IMR-90 (cell line): ENCODE measurements around the gene CAMTA1. TPM values are rescaled to one million over a fixed set of nuclear protein-coding genes. Genes with fewer than 3 reads are reported as not detected.

ENCODE experiments used
- ATAC-seq: fragments of 200-7000 bp; cut with Tn5 transposase; 2 replicates; pipeline ENCODE4 v1.9.1; 2020; ENCODE audit warnings: low read depth, mild to moderate bottlenecking, moderate library complexity
- BruUV-seq: library from RNA; stranded (reverse); fragments of 400-500 nt; replicated peaks from 2 replicates; lab custom pipeline; 2021; lab: Mats Ljungman, UMichigan
- CTCF ChIA-PET: fragments of 300-600 bp; formaldehyde crosslinking; extraction: SDS; loops from one replicate; lab custom pipeline; 2021; ENCODE audit warnings: antibody characterized with exemption; lab: Yijun Ruan, JAX
- POLR2A ChIA-PET: fragments of 300-600 bp; sonication (Branson Sonifier 250); formaldehyde crosslinking; loops from one replicate; lab custom pipeline; 2022; ENCODE audit warnings: antibody characterized with exemption; ENCODE audit not compliant: unreplicated experiment; lab: Charles Lee
- DNase-seq: peaks from one replicate; pipeline ENCODE4 v3.0.0; 2013
- H2AFZ ChIP-seq: replicated peaks from 2 replicates; pipeline ENCODE3; 2013; ENCODE audit warnings: low read length, mild to moderate bottlenecking; ENCODE audit not compliant: poor library complexity
- H2AK5ac ChIP-seq: 2 replicates; pipeline ENCODE4 v1.6.1; 2013; ENCODE audit warnings: low read depth, low read length, inconsistent platforms
- H2AK9ac ChIP-seq: replicated peaks from 2 replicates; pipeline ENCODE3; 2013; ENCODE audit warnings: mild to moderate bottlenecking, low read depth, low read length, moderate library complexity; ENCODE audit not compliant: poor library complexity
- H2BK120ac ChIP-seq: 2 replicates; pipeline ENCODE4 v1.6.1; 2013; ENCODE audit warnings: low read depth, low read length, inconsistent platforms
- H2BK15ac ChIP-seq: 3 replicates; pipeline ENCODE4 v1.6.1; 2013; ENCODE audit warnings: low read depth, low read length, inconsistent platforms
- H2BK20ac ChIP-seq: 2 replicates; pipeline ENCODE4 v1.6.1; 2013; ENCODE audit warnings: low read depth, mild to moderate bottlenecking, inconsistent platforms, low read length, moderate library complexity
- H2BK5ac ChIP-seq: 2 replicates; pipeline ENCODE4 v1.6.1; 2013; ENCODE audit warnings: mild to moderate bottlenecking, low read depth, low read length, inconsistent platforms; ENCODE audit not compliant: poor library complexity, severe bottlenecking
- H3K14ac ChIP-seq: replicated peaks from 2 replicates; pipeline ENCODE4 v1.6.1; 2013; ENCODE audit warnings: low read depth, low read length, inconsistent platforms
- H3K18ac ChIP-seq: 2 replicates; pipeline ENCODE4 v1.6.1; 2013; ENCODE audit warnings: low read depth, low read length, control low read depth
- H3K23ac ChIP-seq: 2 replicates; pipeline ENCODE4 v1.6.1; 2013; ENCODE audit warnings: low read depth, low read length, inconsistent platforms
- H3K27ac ChIP-seq: 2 replicates; pipeline ENCODE4 v1.5.1; 2013; ENCODE audit warnings: mild to moderate bottlenecking, control low read depth, low read length; ENCODE audit not compliant: insufficient read depth
- H3K27me3 ChIP-seq: 2 replicates; pipeline ENCODE4 v1.6.1; 2013; ENCODE audit warnings: low read length; ENCODE audit not compliant: control insufficient read depth, insufficient read depth
- H3K36me3 ChIP-seq: 2 replicates; pipeline ENCODE4 v1.6.1; 2013; ENCODE audit warnings: low read length, mixed read lengths; ENCODE audit not compliant: control insufficient read depth, insufficient read depth
- H3K4ac ChIP-seq: 2 replicates; pipeline ENCODE4 v1.6.1; 2013; ENCODE audit warnings: low read depth, low read length, inconsistent platforms
- H3K4me1 ChIP-seq: 2 replicates; pipeline ENCODE4 v1.6.1; 2013; ENCODE audit warnings: low read length, mixed read lengths; ENCODE audit not compliant: control insufficient read depth, insufficient read depth
- H3K4me2 ChIP-seq: 2 replicates; pipeline ENCODE4 v1.6.1; 2013; ENCODE audit warnings: low read depth, mild to moderate bottlenecking, control low read depth, low read length, moderate library complexity
- H3K4me3 ChIP-seq: 2 replicates; pipeline ENCODE4 v1.5.1; 2013; ENCODE audit warnings: low read depth, mild to moderate bottlenecking, control low read depth, low read length, moderate library complexity; ENCODE audit not compliant: insufficient read depth
- H3K56ac ChIP-seq: 2 replicates; pipeline ENCODE4 v1.6.1; 2013; ENCODE audit warnings: low read length, inconsistent platforms; ENCODE audit not compliant: insufficient read depth; ENCODE audit errors: extremely low read depth
- H3K79me1 ChIP-seq, 2 experiments: 2 replicates each; pipeline ENCODE4 v1.6.1; 2013; ENCODE audit warnings: low read length in 2 of 2, inconsistent platforms in 1 of 2, low read depth in 1 of 2
- H3K9ac ChIP-seq: 2 replicates; pipeline ENCODE4 v1.6.1; 2013; ENCODE audit warnings: low read depth, low read length, control low read depth
- H3K9me1 ChIP-seq: 2 replicates; pipeline ENCODE4 v1.6.1; 2013; ENCODE audit warnings: low read length, inconsistent platforms; ENCODE audit not compliant: insufficient read depth
- H3K9me3 ChIP-seq: 2 replicates; pipeline ENCODE4 v1.6.1; 2013; ENCODE audit warnings: low read length; ENCODE audit not compliant: control insufficient read depth, insufficient read depth
- H4K20me1 ChIP-seq: 2 replicates; pipeline ENCODE4 v1.6.1; 2013; ENCODE audit warnings: low read length, inconsistent platforms; ENCODE audit not compliant: insufficient read depth
- H4K5ac ChIP-seq: 2 replicates; pipeline ENCODE4 v1.6.1; 2013; ENCODE audit warnings: mild to moderate bottlenecking, low read depth, low read length, control low read depth
- H4K8ac ChIP-seq, 2 experiments: 2 replicates each; pipeline ENCODE4 v1.6.1; 2013; ENCODE audit warnings: low read depth in 2 of 2, low read length in 2 of 2, control low read depth in 1 of 2, inconsistent platforms in 1 of 2
- H4K91ac ChIP-seq: 2 replicates; pipeline ENCODE4 v1.6.1; 2013; ENCODE audit warnings: low read depth, low read length, inconsistent platforms; ENCODE audit not compliant: insufficient read depth
- BHLHE40 ChIP-seq: fragments of 150-350 bp; IDR thresholded peaks from 2 replicates; pipeline ENCODE4 v1.6.1; 2016; ENCODE audit warnings: mild to moderate bottlenecking, low read depth, low read length
- CEBPB ChIP-seq: IDR thresholded peaks from 2 replicates; pipeline ENCODE4 v1.6.1; 2012; ENCODE audit warnings: low read depth, low read length, improper control_type of control experiment
- CHD1 ChIP-seq: IDR thresholded peaks from 2 replicates; pipeline ENCODE4 v1.6.1; 2012; ENCODE audit warnings: low read depth, low read length, improper control_type of control experiment
- FOS ChIP-seq: fragments of 150-350 bp; IDR thresholded peaks from 2 replicates; pipeline ENCODE4 v1.6.1; 2016; ENCODE audit warnings: low read depth, low read length
- MAZ ChIP-seq: IDR thresholded peaks from 2 replicates; pipeline ENCODE4 v1.6.1; 2012; ENCODE audit warnings: low read depth, mild to moderate bottlenecking, low read length, improper control_type of control experiment, moderate library complexity, borderline replicate concordance
- MXI1 ChIP-seq: IDR thresholded peaks from 2 replicates; pipeline ENCODE4 v1.6.1; 2012; ENCODE audit warnings: low read depth, mild to moderate bottlenecking, low read length, moderate library complexity, borderline replicate concordance
- NFE2L2 ChIP-seq: fragments of 150-350 bp; IDR thresholded peaks from 2 replicates; pipeline ENCODE4 v1.6.1; 2016; ENCODE audit warnings: low read depth, mild to moderate bottlenecking, low read length
- RAD21 ChIP-seq: IDR thresholded peaks from 2 replicates; pipeline ENCODE4 v1.6.1; 2012; ENCODE audit warnings: low read length, improper control_type of control experiment
- RCOR1 ChIP-seq: IDR thresholded peaks from 2 replicates; pipeline ENCODE4 v1.6.1; 2012; ENCODE audit warnings: mild to moderate bottlenecking, low read length, improper control_type of control experiment; ENCODE audit not compliant: insufficient replicate concordance
- RFX5 ChIP-seq: IDR thresholded peaks from 2 replicates; pipeline ENCODE4 v1.8.0; 2012; ENCODE audit warnings: low read depth, mild to moderate bottlenecking, low read length, moderate library complexity
- WGBS, 2 experiments: methylation state at CpG; one replicate each; pipeline versions ENCODE4 v1.1.5 to v1.1.7; 2013; ENCODE audit warnings: missing lambda C conversion rate in 2 of 2; ENCODE audit not compliant: insufficient read length in 1 of 2; ENCODE audit errors: extremely low coverage in 2 of 2; 5-methylcytosine and 5-hydroxymethylcytosine counted together
- dilution Hi-C: fragments of 300-500 bp; cut with HindIII; formaldehyde crosslinking; loops from one replicate; pipeline ENCODE4 v1.14.3; 2018; ENCODE audit warnings: low sequenced_read_pairs; ENCODE audit not compliant: unreplicated experiment
- in situ Hi-C: fragments of 300-500 bp; cut with MboI; formaldehyde crosslinking; loops from 3 replicates; pipeline ENCODE4 v1.14.3; 2019; ENCODE audit warnings: low sequenced_read_pairs, inconsistent platforms, mixed read lengths
- intact Hi-C: fragments of 100-400 bp; cut with micrococcal nuclease; formaldehyde crosslinking; loops from 2 replicates; pipeline ENCODE4 v1.10.0; 2022
- polyA plus RNA-seq, 3 experiments: library from polyadenylated mRNA; depleted of rRNA; stranded (reverse); fragments of >200 nt; gene quantifications; 2 replicates each; pipeline ENCODE4 v1.2.3, GENCODE V29; 2012; ENCODE audit warnings: low replicate concordance in 1 of 3
- total RNA-seq: library from RNA; depleted of rRNA; stranded (reverse); fragments of >200 nt; gene quantifications from 2 replicates; pipeline ENCODE4 v1.2.3, GENCODE V29; 2012
- TF ChIP-seq, protein P1 (sequence below): fragments of 150-350 bp; IDR thresholded peaks from 2 replicates; pipeline ENCODE4 v1.6.1; 2016; ENCODE audit warnings: low read depth, mild to moderate bottlenecking, low read length, moderate library complexity, borderline replicate concordance

Gene CAMTA1
- total and polyA plus RNA-seq, 2 of the 4 experiments (the other 2 are of a cell fraction) = 35.5 to 74.3 TPM

DNA sequence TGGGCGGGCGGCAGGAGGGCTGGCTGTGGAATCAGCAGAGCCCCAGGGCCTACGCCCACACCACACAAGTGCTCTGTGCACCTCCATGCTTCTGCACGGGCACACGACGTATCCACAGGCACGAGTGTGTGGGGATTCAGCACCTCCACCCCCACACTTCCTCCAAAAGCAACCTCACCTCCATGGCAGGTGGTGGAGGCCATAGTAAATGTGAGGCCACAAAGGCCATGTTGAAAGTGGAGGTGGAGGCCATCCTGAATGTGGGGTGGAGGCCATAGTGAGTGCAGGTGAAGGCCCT, 860.4 kb downstream of the CAMTA1 start:
- Histone ChIP-seq H3K4me1 (peaks cover 8% of the 10 kb centered on the region; the same call in 1 of the 2 replicates), H3K79me1 (no peaks in the 10 kb centered on the region), H3K4ac (no peak overlapping the region), H3K9me3 (no peaks in the 10 kb centered on the region), H4K91ac (no peak overlapping the region), H2AK5ac (no peak overlapping the region), H2AFZ (no peak overlapping the region), H3K18ac (no peak overlapping the region), H4K20me1 (no peaks in the 10 kb centered on the region), H2AK9ac (no peak overlapping the region), H3K9me1 (no peaks in the 10 kb centered on the region), H3K56ac (no peak overlapping the region), H3K27me3 (peaks cover 13% of the 10 kb centered on the region; the same call in 1 of the 2 replicates), H3K27ac (no peak overlapping the region), H3K36me3 (no peaks in the 10 kb centered on the region), H3K23ac (no peak overlapping the region), H3K4me2 (no peak overlapping the region), H2BK15ac (no peak overlapping the region), H3K14ac (no peak overlapping the region), H2BK120ac (no peak overlapping the region), H4K8ac (no peak overlapping the region), H4K5ac (no peak overlapping the region), H2BK5ac (no peak overlapping the region), H3K4me3 (no peak overlapping the region), H2BK20ac (no peak overlapping the region), H3K9ac (no peak overlapping the region)
- ATAC-seq (no peak), DNase-seq (no peak)
- BruUV-seq = no TSS peak
- WGBS, 2 experiments = no CpG with 5 or more reads among the region's 7 CpGs
- TF ChIP-seq RFX5 (no peak), BHLHE40 (no peak), NFE2L2 (no peak), RAD21 (no peak), MXI1 (no peak), CHD1 (no peak), MAZ (no peak), RCOR1 (no peak), CEBPB (no peak), FOS (no peak)
- TF ChIP-seq, protein P1, sequence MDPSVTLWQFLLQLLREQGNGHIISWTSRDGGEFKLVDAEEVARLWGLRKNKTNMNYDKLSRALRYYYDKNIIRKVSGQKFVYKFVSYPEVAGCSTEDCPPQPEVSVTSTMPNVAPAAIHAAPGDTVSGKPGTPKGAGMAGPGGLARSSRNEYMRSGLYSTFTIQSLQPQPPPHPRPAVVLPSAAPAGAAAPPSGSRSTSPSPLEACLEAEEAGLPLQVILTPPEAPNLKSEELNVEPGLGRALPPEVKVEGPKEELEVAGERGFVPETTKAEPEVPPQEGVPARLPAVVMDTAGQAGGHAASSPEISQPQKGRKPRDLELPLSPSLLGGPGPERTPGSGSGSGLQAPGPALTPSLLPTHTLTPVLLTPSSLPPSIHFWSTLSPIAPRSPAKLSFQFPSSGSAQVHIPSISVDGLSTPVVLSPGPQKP = no peak
- intact Hi-C loops = loop anchor here (2.0 to 10.0 kb wide), 4 partner anchors 191 to 1008 kb away; partner anchors contain the start of gene DNAJC11
- POLR2A ChIA-PET = no interaction called here
- CTCF ChIA-PET = interaction anchor here (1.2 kb wide), 1 partner anchor 603 kb away, joined by 6 read pairs; no protein-coding TSS in a partner anchor
- dilution Hi-C loops = no loop called here
- in situ Hi-C loops = loop anchor here (5.0 to 10.0 kb wide), 3 partner anchors 603 to 923 kb away; no protein-coding TSS in a partner anchor
